Measurements from ENCODE around the gene VRK3.

GRCh38 chr19:49938662-49939061 lies 86.5 kb downstream of the VRK3 start:
- TF ChIP-seq POLR2A (IDR thresholded peaks at IDR 0.05; ENCODE audit: low read depth, low read length), result no peak
- TF ChIP-seq POLR2AphosphoS5 (IDR thresholded peaks at IDR 0.05; ENCODE audit: low read depth, low read length), result no peak
- no peak for TF ChIP-seq TAF1 (IDR thresholded peaks at IDR 0.05; ENCODE audit: borderline replicate concordance, low read depth, low read length)
